Stimulated activated CD8-positive, alpha-beta memory T cell treated with anti-CD3 and anti-CD28 coated beads, Interleukin-12 subunit alpha, Interleukin-12 subunit beta, amount 100 ng/mL, for 24 hours (primary cell): ENCODE results near the gene YPEL3.
"Not testable (repeated sequence)": the region's sequence is repeated elsewhere in the genome, so short reads cannot be mapped to it uniquely, and the experiment has no call there.

Experiments used
- DNase-seq: peaks from one replicate; pipeline ENCODE4 v3.0.0-alpha.2; 2020; ENCODE audit errors: extremely low read depth

The YPEL3 gene

GRCh38 chr16:30117768-30118167 is 21.8 kb upstream of the YPEL3 start:
- no peak for DNase-seq

GRCh38 chr16:30116291-30117207 is 20.5 kb upstream of the YPEL3 start:
- DNase-seq: no peak

GRCh38 chr16:30115238-30115637 is 19.2 kb upstream of the YPEL3 start:
- no peak for DNase-seq

GRCh38 chr16:30114833-30115232 is 18.8 kb upstream of the YPEL3 start:
- not testable (repeated sequence) for DNase-seq

- no peak for DNase-seq
Measured at GRCh38 chr16:30114411-30114810, 18.4 kb upstream of the YPEL3 start.

- DNase-seq: no peak
Measured at GRCh38 chr16:30113711-30114333, 17.8 kb upstream of the YPEL3 start.

- DNase-seq: no peak
Measured at GRCh38 chr16:30113031-30113710, 17.2 kb upstream of the YPEL3 start, which contains the start of gene GDPD3. Gene GDPD3, minus strand, starts transcription at chr16:30113537. Its CDS starts 59 bp downstream, at chr16:30113478.

- DNase-seq: no peak
Measured at GRCh38 chr16:30112197-30113030, 16.4 kb upstream of the YPEL3 start.

- no peak for DNase-seq
Measured at GRCh38 chr16:30110661-30111060, 14.6 kb upstream of the YPEL3 start.

- DNase-seq: no peak
Measured at GRCh38 chr16:30108059-30108850, 12.2 kb upstream of the YPEL3 start.

- DNase-seq: no peak
Measured at GRCh38 chr16:30104492-30104891, 8.5 kb upstream of the YPEL3 start.

GRCh38 chr16:30104090-30104489 is 8.1 kb upstream of the YPEL3 start:
- no peak for DNase-seq

- no peak for DNase-seq
Measured at GRCh38 chr16:30096862-30097563, 1.0 kb upstream of the YPEL3 start.

- DNase-seq: no peak
Measured at GRCh38 chr16:30095166-30096078, 591 bp downstream of the YPEL3 start.

- DNase-seq: no peak
Measured at GRCh38 chr16:30094541-30095165, 1.4 kb downstream of the YPEL3 start.

GRCh38 chr16:30092373-30093010 is 3.5 kb downstream of the YPEL3 start:
- DNase-seq: no peak

GRCh38 chr16:30091474-30092372 is 4.3 kb downstream of the YPEL3 start, which contains the start of gene TBX6:
Gene TBX6, minus strand, starts transcription at chr16:30091924. Its CDS starts 731 bp downstream, at chr16:30091193.
- DNase-seq: peak; percentile 84
